Testis (tissue), 2 donors: ENCODE measurements around the gene CLDN19.

Source experiments
- CTCF ChIP-seq, 3 experiments: fragments of 450-650 bp in 2 of 3; fragments of 200-600 bp in 1 of 3; sonication (generic) in 1 of 3; IDR thresholded peaks; one replicate each; pipeline ENCODE4 v1.5.1; 2016 to 2019; ENCODE audit warnings: antibody characterized with exemption in 3 of 3, mild to moderate bottlenecking in 2 of 3, moderate library complexity in 1 of 3
- POLR2A ChIP-seq: fragments of 450-650 bp; IDR thresholded peaks from one replicate; pipeline ENCODE4 v1.6.1; 2017; ENCODE audit warnings: antibody characterized with exemption, mild to moderate bottlenecking, moderate library complexity

- TF ChIP-seq CTCF (IDR thresholded peaks at IDR 0.05) (no peak), POLR2A (no peak)
Observed at GRCh38 chr1:42731585-42731984, 8.5 kb downstream of the CLDN19 start.
